SU-DHL-6 (cell line): ENCODE measurements around the gene TMIE.

Experiments used
- H2AFZ ChIP-seq: fragments of 200-600 bp; sonication (generic); 2 replicates; pipeline ENCODE4 v1.6.1; 2014; ENCODE audit warnings: low read depth, mild to moderate bottlenecking, moderate library complexity, mixed read lengths, antibody characterized with exemption, low read length; ENCODE audit not compliant: severe bottlenecking
- H3F3A ChIP-seq: fragments of 200-600 bp; shearing (Covaris generic); 2 replicates; pipeline ENCODE4 v1.6.0; 2016; ENCODE audit warnings: antibody characterized with exemption, mild to moderate bottlenecking; ENCODE audit not compliant: insufficient read depth
- H3K27ac ChIP-seq: fragments of 200-600 bp; sonication (generic); 2 replicates; pipeline ENCODE4 v1.5.1; 2016; ENCODE audit warnings: low read depth, mild to moderate bottlenecking, low read length, moderate library complexity, mixed read lengths
- H3K27me3 ChIP-seq: fragments of 200-600 bp; sonication (generic), shearing (Covaris generic); 2 replicates; pipeline ENCODE4 v1.6.0; 2014; ENCODE audit warnings: mild to moderate bottlenecking, low read length
- H3K36me3 ChIP-seq: fragments of 200-600 bp; sonication (generic); 2 replicates; pipeline ENCODE4 v1.6.1; 2014; ENCODE audit warnings: mild to moderate bottlenecking, low read length, mixed read lengths
- H3K4me2 ChIP-seq: fragments of 300-600, 200-600 bp; shearing (Covaris generic), sonication (generic); 2 replicates; pipeline ENCODE4 v1.6.0; 2014; ENCODE audit warnings: low read length, low read depth, mild to moderate bottlenecking; ENCODE audit not compliant: poor library complexity, severe bottlenecking
- H3K4me3 ChIP-seq: fragments of 200-600 bp; sonication (generic); 2 replicates; pipeline ENCODE4 v1.5.1; 2014; ENCODE audit warnings: antibody characterized with exemption, low read length, mild to moderate bottlenecking, mixed read lengths; ENCODE audit not compliant: insufficient read depth, poor library complexity, severe bottlenecking
- H3K79me2 ChIP-seq: fragments of 200-600 bp; sonication (generic); 2 replicates; pipeline ENCODE4 v1.6.1; 2014; ENCODE audit warnings: mild to moderate bottlenecking, low read length, moderate library complexity; ENCODE audit not compliant: insufficient read depth
- H3K9ac ChIP-seq: fragments of 200-600 bp; sonication (generic); 2 replicates; pipeline ENCODE4 v1.7.0; 2014; ENCODE audit warnings: mild to moderate bottlenecking, low read length
- H3K9me2 ChIP-seq: fragments of 200-600 bp; sonication (generic); replicated peaks from 2 replicates; pipeline ENCODE4 v1.6.1; 2014; ENCODE audit warnings: low read length; ENCODE audit not compliant: insufficient read depth
- H3K9me3 ChIP-seq: fragments of 200-600 bp; sonication (generic); 2 replicates; pipeline ENCODE4 v1.6.1; 2014; ENCODE audit warnings: low read length, mixed read lengths; ENCODE audit not compliant: insufficient read depth
- H4K20me1 ChIP-seq: fragments of 200-600 bp; sonication (generic); 2 replicates; pipeline ENCODE4 v1.6.1; 2014; ENCODE audit warnings: low read depth, mild to moderate bottlenecking, antibody characterized with exemption, low read length, moderate library complexity, mixed read lengths
- EZH2phosphoT487 ChIP-seq: fragments of 200-600 bp; sonication (generic), shearing (Covaris generic); conservative IDR thresholded peaks from 2 replicates; pipeline ENCODE4 v1.6.1; 2018; ENCODE audit warnings: mild to moderate bottlenecking, antibody characterized with exemption, low read length, moderate library complexity, mixed read lengths
- TF ChIP-seq, protein P1 (sequence below): fragments of 200-600 bp; sonication (generic); IDR thresholded peaks from one replicate; pipeline ENCODE4 v1.5.1; 2017; ENCODE audit warnings: antibody characterized with exemption, mild to moderate bottlenecking, low read length, moderate library complexity; ENCODE audit not compliant: insufficient read depth, poor library complexity, severe bottlenecking

The TMIE gene

DNA sequence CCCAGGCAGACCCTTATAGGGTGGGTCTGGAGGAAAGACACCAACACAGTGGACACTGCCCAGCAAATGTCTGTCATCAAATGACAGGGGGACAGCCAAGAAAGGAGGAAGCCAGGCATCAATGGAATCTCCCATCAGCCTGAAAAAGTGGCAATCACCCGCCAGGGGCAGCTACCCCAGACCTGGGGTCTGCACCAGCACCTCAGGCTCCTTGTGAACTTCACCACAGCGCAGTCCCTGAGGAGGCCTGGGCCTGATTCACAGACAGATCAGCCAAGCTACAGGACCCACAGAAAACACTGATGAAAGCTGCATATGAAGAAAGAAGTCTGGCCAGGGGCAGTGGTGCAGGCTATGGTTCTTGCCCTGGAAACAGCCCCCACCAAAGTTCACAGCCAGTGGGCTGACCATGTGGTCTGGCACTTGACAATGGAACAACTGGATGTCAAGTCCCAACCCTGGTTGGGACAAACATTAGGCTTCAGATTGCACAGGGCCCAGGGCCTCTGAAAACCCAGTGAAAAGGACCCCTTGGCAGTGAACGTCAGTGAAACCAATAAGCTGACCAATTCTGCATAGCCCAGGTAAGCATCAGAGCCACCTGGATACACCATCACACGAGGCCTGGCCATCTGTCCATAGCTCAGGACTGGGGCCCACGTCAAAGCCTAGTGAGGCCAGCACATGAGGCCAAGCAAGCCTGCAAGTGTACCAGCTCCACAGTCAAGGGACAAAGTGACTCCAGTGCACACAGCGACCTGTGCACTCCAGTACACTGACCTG is 36.8 kb upstream of the TMIE start:
- Histone ChIP-seq H3K36me3 (no peaks in the 10 kb centered on the region), H3K79me2 (no peaks in the 10 kb centered on the region), H3K9me2 (no peaks in the 10 kb centered on the region), H3K9me3 (no peaks in the 10 kb centered on the region), H3K4me2 (no peak overlapping the region), H3F3A (no peaks in the 10 kb centered on the region), H3K27me3 (no peaks in the 10 kb centered on the region), H3K4me3 (no peak overlapping the region), H2AFZ (no peak overlapping the region), H4K20me1 (no peaks in the 10 kb centered on the region), H3K9ac (no peak overlapping the region), H3K27ac (no peak overlapping the region)
- TF ChIP-seq, protein P1, sequence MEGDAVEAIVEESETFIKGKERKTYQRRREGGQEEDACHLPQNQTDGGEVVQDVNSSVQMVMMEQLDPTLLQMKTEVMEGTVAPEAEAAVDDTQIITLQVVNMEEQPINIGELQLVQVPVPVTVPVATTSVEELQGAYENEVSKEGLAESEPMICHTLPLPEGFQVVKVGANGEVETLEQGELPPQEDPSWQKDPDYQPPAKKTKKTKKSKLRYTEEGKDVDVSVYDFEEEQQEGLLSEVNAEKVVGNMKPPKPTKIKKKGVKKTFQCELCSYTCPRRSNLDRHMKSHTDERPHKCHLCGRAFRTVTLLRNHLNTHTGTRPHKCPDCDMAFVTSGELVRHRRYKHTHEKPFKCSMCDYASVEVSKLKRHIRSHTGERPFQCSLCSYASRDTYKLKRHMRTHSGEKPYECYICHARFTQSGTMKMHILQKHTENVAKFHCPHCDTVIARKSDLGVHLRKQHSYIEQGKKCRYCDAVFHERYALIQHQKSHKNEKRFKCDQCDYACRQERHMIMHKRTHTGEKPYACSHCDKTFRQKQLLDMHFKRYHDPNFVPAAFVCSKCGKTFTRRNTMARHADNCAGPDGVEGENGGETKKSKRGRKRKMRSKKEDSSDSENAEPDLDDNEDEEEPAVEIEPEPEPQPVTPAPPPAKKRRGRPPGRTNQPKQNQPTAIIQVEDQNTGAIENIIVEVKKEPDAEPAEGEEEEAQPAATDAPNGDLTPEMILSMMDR: no peak
- no peak for TF ChIP-seq EZH2phosphoT487

DNA sequence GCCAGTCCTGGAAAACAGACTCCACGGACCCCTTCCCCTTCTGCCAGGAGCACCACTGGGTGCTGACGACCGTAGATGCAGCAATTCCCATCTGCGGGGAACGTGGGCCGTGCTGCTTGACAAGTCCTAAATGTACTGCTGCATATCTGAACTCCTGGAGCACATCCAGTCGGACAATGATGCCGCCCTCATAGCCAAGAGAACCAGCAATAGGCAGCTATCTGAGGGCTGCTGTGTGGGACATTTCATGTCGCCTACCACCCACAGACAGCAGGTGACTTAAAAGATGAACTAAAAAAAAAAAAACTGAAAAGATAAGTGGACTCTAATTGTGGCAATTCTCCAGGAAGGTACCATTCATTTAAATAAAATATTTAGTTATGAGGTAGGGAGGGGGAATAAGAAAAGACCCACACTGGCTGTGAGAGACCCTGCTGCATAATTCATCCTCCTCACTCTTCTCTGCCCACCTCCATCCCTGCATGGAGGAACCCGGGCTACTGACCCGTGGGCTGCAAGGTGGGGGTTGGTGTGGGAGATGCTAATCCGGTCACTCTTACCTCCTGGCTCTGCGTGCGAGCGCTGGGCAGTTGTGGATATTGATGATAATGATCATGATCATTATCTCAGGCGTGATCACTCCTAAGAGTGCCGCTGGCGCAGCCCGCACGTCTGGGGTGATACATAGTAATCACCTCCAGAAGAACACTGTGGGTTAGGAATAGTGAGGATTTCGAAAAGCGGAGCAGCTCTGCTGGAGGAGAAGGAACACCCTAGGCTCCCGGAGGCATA is 36.0 kb upstream of the TMIE start:
- Histone ChIP-seq H3K79me2 (no peaks in the 10 kb centered on the region), H3K9me2 (no peaks in the 10 kb centered on the region), H3K4me3 (no peak overlapping the region), H3K36me3 (no peaks in the 10 kb centered on the region), H2AFZ (no peak overlapping the region), H3K27ac (no peak overlapping the region), H3K9me3 (no peaks in the 10 kb centered on the region), H4K20me1 (no peaks in the 10 kb centered on the region), H3K4me2 (no peak overlapping the region), H3K27me3 (no peaks in the 10 kb centered on the region), H3F3A (no peaks in the 10 kb centered on the region), H3K9ac (no peak overlapping the region)
- TF ChIP-seq, protein P1: no peak
- TF ChIP-seq EZH2phosphoT487: no peak

- Histone ChIP-seq H3K9me2 (no peaks in the 10 kb centered on the region), H4K20me1 (no peaks in the 10 kb centered on the region), H3K9me3 (no peaks in the 10 kb centered on the region), H3K4me2 (no peak overlapping the region), H3K36me3 (no peaks in the 10 kb centered on the region), H3K27ac (no peak overlapping the region), H3K79me2 (no peaks in the 10 kb centered on the region), H3K27me3 (no peaks in the 10 kb centered on the region), H2AFZ (no peak overlapping the region), H3F3A (no peaks in the 10 kb centered on the region), H3K9ac (no peak overlapping the region), H3K4me3 (no peak overlapping the region)
- TF ChIP-seq, protein P1: no peak
- no peak for TF ChIP-seq EZH2phosphoT487
Measured at GRCh38 chr3:46665763-46666452, 35.3 kb upstream of the TMIE start.
